Gastrocnemius medialis (tissue), 4 donors: ENCODE data around the gene ZNF423.

Source experiments
- POLR2A ChIP-seq, 2 donors: fragments of 450-650 bp; IDR thresholded peaks; one replicate each; pipeline ENCODE4 v1.6.1; 2017; ENCODE audit warnings: antibody characterized with exemption in 2 of 2, mild to moderate bottlenecking in 2 of 2, moderate library complexity in 2 of 2
- TF ChIP-seq, protein P1 (sequence below), 5 experiments: fragments of 450-650 bp in 3 of 5; fragments of 200-600 bp in 2 of 5; sonication (generic) in 2 of 5; IDR thresholded peaks in 4 of 5; conservative IDR thresholded peaks in 1 of 5; 1 replicate in 4 of 5; 2 replicates in 1 of 5; pipeline ENCODE4 v1.5.1; 2016 to 2019; ENCODE audit warnings: antibody characterized with exemption in 5 of 5, mild to moderate bottlenecking in 3 of 5, moderate library complexity in 3 of 5

DNA sequence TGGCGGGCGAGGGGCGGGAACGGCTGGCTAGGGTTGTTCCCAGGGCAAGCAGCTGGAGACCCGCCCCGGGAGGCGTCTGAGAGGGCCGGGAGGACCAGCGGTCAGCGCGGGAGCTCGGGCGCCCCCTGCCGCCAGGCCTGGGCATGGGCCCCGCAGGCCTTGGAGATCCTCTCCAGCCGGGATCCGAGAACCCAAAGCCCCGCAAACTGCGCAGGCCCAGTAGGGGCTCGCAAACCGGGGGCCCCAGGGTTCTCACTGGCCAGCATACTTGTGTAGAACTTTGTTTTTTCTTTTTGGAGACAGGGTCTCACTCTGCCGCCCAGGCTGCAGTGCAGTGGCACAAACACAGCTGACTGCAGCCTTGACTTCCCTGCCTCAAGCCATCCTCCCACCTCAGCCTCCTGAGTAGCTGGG lies 20.8 kb upstream of the ZNF423 start:
- TF ChIP-seq, protein P1, sequence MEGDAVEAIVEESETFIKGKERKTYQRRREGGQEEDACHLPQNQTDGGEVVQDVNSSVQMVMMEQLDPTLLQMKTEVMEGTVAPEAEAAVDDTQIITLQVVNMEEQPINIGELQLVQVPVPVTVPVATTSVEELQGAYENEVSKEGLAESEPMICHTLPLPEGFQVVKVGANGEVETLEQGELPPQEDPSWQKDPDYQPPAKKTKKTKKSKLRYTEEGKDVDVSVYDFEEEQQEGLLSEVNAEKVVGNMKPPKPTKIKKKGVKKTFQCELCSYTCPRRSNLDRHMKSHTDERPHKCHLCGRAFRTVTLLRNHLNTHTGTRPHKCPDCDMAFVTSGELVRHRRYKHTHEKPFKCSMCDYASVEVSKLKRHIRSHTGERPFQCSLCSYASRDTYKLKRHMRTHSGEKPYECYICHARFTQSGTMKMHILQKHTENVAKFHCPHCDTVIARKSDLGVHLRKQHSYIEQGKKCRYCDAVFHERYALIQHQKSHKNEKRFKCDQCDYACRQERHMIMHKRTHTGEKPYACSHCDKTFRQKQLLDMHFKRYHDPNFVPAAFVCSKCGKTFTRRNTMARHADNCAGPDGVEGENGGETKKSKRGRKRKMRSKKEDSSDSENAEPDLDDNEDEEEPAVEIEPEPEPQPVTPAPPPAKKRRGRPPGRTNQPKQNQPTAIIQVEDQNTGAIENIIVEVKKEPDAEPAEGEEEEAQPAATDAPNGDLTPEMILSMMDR (IDR thresholded peaks at IDR 0.05 in 4 of 5, conservative IDR thresholded peaks at IDR 0.05 in 1 of 5), result peak; percentile 69 to 96 (median 85)
- no peak for TF ChIP-seq POLR2A (IDR thresholded peaks at IDR 0.05)
